GM23338 (cell line): Measurements from ENCODE around the gene H2AZ2. TPM values are rescaled to one million over a fixed set of nuclear protein-coding genes. Genes with fewer than 3 reads are reported as not detected.

Experiments used
- ATAC-seq: fragments of 200-7000 bp; cut with Tn5 transposase; 3 replicates; pipeline ENCODE4 v1.9.1; 2020
- DNase-seq: peaks from one replicate; pipeline ENCODE4 v3.0.0-alpha.2; 2015; ENCODE audit warnings: low spot score
- H2AFZ ChIP-seq: fragments of 200-600 bp; sonication (generic); 2 replicates; pipeline ENCODE4 v1.8.0; 2016; ENCODE audit warnings: antibody characterized with exemption, mild to moderate bottlenecking, moderate library complexity
- H3F3A ChIP-seq: fragments of 200-600 bp; sonication (generic); replicated peaks from 2 replicates; pipeline ENCODE4 v1.8.0; 2017; ENCODE audit warnings: antibody characterized with exemption, mixed run types, low read depth
- H3K27ac ChIP-seq: fragments of 200-600 bp; sonication (generic); 2 replicates; pipeline ENCODE4 v1.6.1; 2016; ENCODE audit warnings: low read depth
- H3K27me3 ChIP-seq: fragments of 200-600 bp; sonication (generic); 2 replicates; pipeline ENCODE4 v1.8.0; 2016; ENCODE audit warnings: mild to moderate bottlenecking, mixed run types, moderate library complexity; ENCODE audit not compliant: insufficient read depth
- H3K36me3 ChIP-seq: fragments of 200-600 bp; sonication (generic); 2 replicates; pipeline ENCODE4 v1.8.0; 2016; ENCODE audit warnings: mild to moderate bottlenecking; ENCODE audit not compliant: insufficient read depth
- H3K4me1 ChIP-seq: fragments of 200-600 bp; sonication (generic); 2 replicates; pipeline ENCODE4 v1.8.0; 2016; ENCODE audit warnings: mild to moderate bottlenecking, moderate library complexity; ENCODE audit not compliant: insufficient read depth
- H3K4me2 ChIP-seq: fragments of 200-600 bp; sonication (generic); 2 replicates; pipeline ENCODE4 v1.7.1; 2017; ENCODE audit warnings: mixed run types
- H3K4me3 ChIP-seq: fragments of 200-600 bp; sonication (generic); 2 replicates; pipeline ENCODE4 v1.6.1; 2016; ENCODE audit warnings: mixed run types
- H3K79me2 ChIP-seq: fragments of 200-600 bp; sonication (generic); replicated peaks from 2 replicates; pipeline ENCODE4 v1.8.0; 2017; ENCODE audit warnings: mild to moderate bottlenecking; ENCODE audit not compliant: insufficient read depth
- H3K9me2 ChIP-seq: fragments of 200-600 bp; sonication (generic); 2 replicates; pipeline ENCODE4 v1.8.0; 2017; ENCODE audit not compliant: insufficient read depth
- H4K20me1 ChIP-seq: fragments of 200-600 bp; sonication (generic); replicated peaks from 2 replicates; pipeline ENCODE4 v1.8.0; 2017; ENCODE audit warnings: mild to moderate bottlenecking; ENCODE audit not compliant: insufficient read depth
- H3K27ac Mint-ChIP-seq: 2 replicates; pipeline ENCODE4 v1.8.0; 2020; ENCODE audit warnings: inconsistent platforms, mild to moderate bottlenecking, moderate library complexity, mixed read lengths
- H3K27me3 Mint-ChIP-seq: 3 replicates; pipeline ENCODE4 v1.8.0; 2022; ENCODE audit warnings: low read depth, mild to moderate bottlenecking, moderate library complexity, mixed read lengths, inconsistent platforms; ENCODE audit not compliant: insufficient read depth, poor library complexity
- H3K36me3 Mint-ChIP-seq: 3 replicates; pipeline ENCODE4 v1.8.0; 2021; ENCODE audit warnings: low read depth, mild to moderate bottlenecking, inconsistent platforms, moderate library complexity, mixed read lengths
- H3K4me1 Mint-ChIP-seq: 3 replicates; pipeline ENCODE4 v1.8.0; 2020; ENCODE audit warnings: mild to moderate bottlenecking, inconsistent platforms, mixed read lengths
- H3K4me3 Mint-ChIP-seq: 3 replicates; pipeline ENCODE4 v1.8.0; 2021; ENCODE audit warnings: moderate library complexity, mild to moderate bottlenecking, inconsistent platforms, mixed read lengths
- H3K9me3 Mint-ChIP-seq: 3 replicates; pipeline ENCODE4 v1.8.0; 2020; ENCODE audit warnings: moderate library complexity, mild to moderate bottlenecking, inconsistent platforms, mixed read lengths
- CREB1 ChIP-seq: fragments of 250-450 bp; sonication (Bioruptor Pico); IDR thresholded peaks from 2 replicates; pipeline ENCODE4 v1.5.0; 2020; ENCODE audit warnings: low read depth, mild to moderate bottlenecking, moderate library complexity
- POLR2AphosphoS5 ChIP-seq: IDR thresholded peaks from 2 replicates; pipeline ENCODE4 v1.6.1; 2016; ENCODE audit warnings: antibody characterized with exemption, low read depth
- STAT1 ChIP-seq: IDR thresholded peaks from one replicate; pipeline ENCODE4 v1.6.1; 2016; ENCODE audit warnings: antibody characterized with exemption; ENCODE audit not compliant: unreplicated experiment
- ZNF331 ChIP-seq: fragments of 250-450 bp; sonication (Bioruptor Pico); IDR thresholded peaks from 2 replicates; pipeline ENCODE4 v1.5.0; 2020; ENCODE audit warnings: low read depth, mild to moderate bottlenecking, moderate library complexity
- polyA plus RNA-seq: library from polyadenylated mRNA; unstranded; fragments of >200 nt; fragmentation: Nextera tagmentation; extraction: Ambion mirVana; gene quantifications from 2 replicates; pipeline ENCODE4 v1.2.1, GENCODE V29; 2016
- total RNA-seq: library from RNA; depleted of rRNA; stranded (reverse); fragments of >200 nt; shearing (Covaris generic); gene quantifications from 2 replicates; pipeline ENCODE4 v1.2.3, GENCODE V29; 2014
- TF ChIP-seq, protein P1 (sequence below): IDR thresholded peaks from 2 replicates; pipeline ENCODE4 v1.6.1; 2016; ENCODE audit warnings: antibody characterized with exemption

Gene H2AZ2
- total and polyA plus RNA-seq, 2 experiments from 2014 or later: 215 to 390 TPM

DNA sequence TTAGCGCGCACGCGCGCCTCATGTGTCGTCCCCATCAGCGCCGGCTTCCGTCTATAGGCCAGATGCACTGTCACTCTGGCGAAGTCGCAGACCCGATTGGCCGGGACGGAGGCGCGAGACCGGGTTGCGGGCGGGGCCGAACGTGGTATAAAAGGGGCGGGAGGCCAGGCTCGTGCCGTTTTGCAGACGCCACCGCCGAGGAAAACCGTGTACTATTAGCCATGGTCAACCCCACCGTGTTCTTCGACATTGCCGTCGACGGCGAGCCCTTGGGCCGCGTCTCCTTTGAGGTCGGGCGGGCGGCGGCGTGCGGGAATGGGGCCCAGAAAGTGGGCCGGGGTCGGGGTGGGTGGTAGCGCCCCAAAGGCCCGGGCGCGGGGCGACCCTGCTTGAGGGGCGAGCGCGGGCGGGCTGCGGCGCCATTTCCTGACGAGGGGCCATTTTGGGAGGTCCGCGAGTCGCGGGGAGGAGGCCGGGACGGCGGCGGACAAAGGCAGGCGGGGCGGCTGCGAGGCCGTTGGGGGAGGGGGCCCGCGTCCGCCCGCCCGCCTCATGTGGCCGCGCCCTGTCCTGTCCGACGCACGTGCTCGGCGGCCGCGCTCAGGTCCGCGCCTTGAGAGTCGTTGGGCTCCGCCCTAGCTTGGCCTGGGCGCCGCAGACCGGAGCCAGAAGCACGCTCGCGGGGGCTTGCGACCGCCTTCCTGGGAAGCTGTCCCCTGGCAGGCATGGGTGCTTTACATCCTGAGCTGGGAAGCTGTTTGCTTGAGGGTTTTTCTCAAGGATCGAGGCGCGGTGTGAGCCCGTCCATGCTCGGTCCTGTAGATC lies 51.2 kb downstream of the H2AZ2 start, which contains the start of gene PPIA:
PPIA (plus strand) TSS at position 178 of the 825 bp plus-strand sequence; CDS start at position 222, 44 bp downstream.
- TF ChIP-seq, protein P1, sequence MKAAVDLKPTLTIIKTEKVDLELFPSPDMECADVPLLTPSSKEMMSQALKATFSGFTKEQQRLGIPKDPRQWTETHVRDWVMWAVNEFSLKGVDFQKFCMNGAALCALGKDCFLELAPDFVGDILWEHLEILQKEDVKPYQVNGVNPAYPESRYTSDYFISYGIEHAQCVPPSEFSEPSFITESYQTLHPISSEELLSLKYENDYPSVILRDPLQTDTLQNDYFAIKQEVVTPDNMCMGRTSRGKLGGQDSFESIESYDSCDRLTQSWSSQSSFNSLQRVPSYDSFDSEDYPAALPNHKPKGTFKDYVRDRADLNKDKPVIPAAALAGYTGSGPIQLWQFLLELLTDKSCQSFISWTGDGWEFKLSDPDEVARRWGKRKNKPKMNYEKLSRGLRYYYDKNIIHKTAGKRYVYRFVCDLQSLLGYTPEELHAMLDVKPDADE: no peak
- peak; percentile 96 for TF ChIP-seq POLR2AphosphoS5
- peak; percentile 83 for TF ChIP-seq CREB1 (CRISPR knock-in tag)
- H3K79me2 ChIP-seq: peaks cover 58% of the 10 kb centered on the region
- DNase-seq (peak; percentile 99), ATAC-seq (peak; percentile 89)
- Mint-ChIP-seq H3K27me3 (peaks cover 27% of the 10 kb centered on the region), H3K9me3 (peaks cover 3% of the 10 kb centered on the region; the same call in 2 of the 3 replicates), H3K36me3 (peaks cover 48% of the 10 kb centered on the region), H3K4me1 (peaks cover 17% of the 10 kb centered on the region; the same call in 2 of the 3 replicates), H3K4me3 (peak within 1 kb of the TSS; percentile 95), H3K27ac (peak within 1 kb of the TSS; percentile 99)
- H3K27ac ChIP-seq: peak within 1 kb of the TSS; percentile 100
- peaks cover 40% of the 10 kb centered on the region for H4K20me1 ChIP-seq
- H3K27me3 ChIP-seq: no peaks in the 10 kb centered on the region
- H3K36me3 ChIP-seq: peaks cover 40% of the 10 kb centered on the region
- H3K4me1 ChIP-seq: peaks cover 14% of the 10 kb centered on the region
- H3K9me2 ChIP-seq: no peaks in the 10 kb centered on the region
- H2AFZ ChIP-seq: peak within 1 kb of the TSS; percentile 38; the same call in 1 of the 2 replicates
- H3K4me3 ChIP-seq: peak within 1 kb of the TSS; percentile 85
- H3K4me2 ChIP-seq: peak within 1 kb of the TSS; percentile 99
- H3F3A ChIP-seq: peaks cover 42% of the 10 kb centered on the region

DNA sequence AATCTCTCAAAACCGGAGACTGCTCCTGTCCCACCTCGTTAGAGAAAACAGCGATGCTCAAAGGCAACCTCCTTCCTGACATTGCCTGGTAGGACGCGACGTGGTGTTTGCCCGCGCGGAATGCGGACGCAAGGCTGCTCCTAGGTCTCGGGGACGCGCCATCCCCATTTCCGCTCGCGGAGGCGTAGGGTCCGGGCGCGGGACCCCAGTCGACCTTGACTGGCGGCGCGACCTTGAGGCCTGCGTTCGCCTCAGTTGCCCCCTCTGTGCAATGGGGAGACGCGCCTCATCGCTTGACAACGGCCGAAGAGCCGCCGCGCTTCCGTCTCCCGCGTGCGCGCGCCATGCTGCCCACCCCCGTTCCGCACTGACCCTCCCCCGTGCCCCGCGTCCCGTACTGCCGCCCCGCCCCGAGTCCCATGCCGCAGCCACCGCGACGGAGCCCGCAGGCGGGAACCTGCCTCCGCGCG lies 51.8 kb downstream of the H2AZ2 start:
- H3K4me3 ChIP-seq: peak overlapping the region; percentile 85
- H2AFZ ChIP-seq: peak overlapping the region; percentile 38; the same call in 1 of the 2 replicates
- Mint-ChIP-seq H3K4me3 (peak overlapping the region; percentile 95), H3K27me3 (peaks cover 24% of the 10 kb centered on the region), H3K4me1 (peaks cover 15% of the 10 kb centered on the region; the same call in 2 of the 3 replicates), H3K9me3 (peaks cover 3% of the 10 kb centered on the region; the same call in 1 of the 3 replicates), H3K36me3 (peaks cover 42% of the 10 kb centered on the region), H3K27ac (peak overlapping the region; percentile 98)
- DNase-seq (peak; percentile 89), ATAC-seq (peak; percentile 51)
- peaks cover 34% of the 10 kb centered on the region for H3K36me3 ChIP-seq
- no peaks in the 10 kb centered on the region for H3K9me2 ChIP-seq
- H3K27me3 ChIP-seq: no peaks in the 10 kb centered on the region
- H3K79me2 ChIP-seq: peaks cover 58% of the 10 kb centered on the region
- H3K27ac ChIP-seq: peak overlapping the region; percentile 96
- peaks cover 14% of the 10 kb centered on the region for H3K4me1 ChIP-seq
- peaks cover 37% of the 10 kb centered on the region for H3F3A ChIP-seq
- TF ChIP-seq, protein P1: no peak
- 0 out of 2 replicates have a peak, but pooled peaks have one; percentile 26 for TF ChIP-seq ZNF331
- peaks cover 33% of the 10 kb centered on the region for H4K20me1 ChIP-seq
- H3K4me2 ChIP-seq: peak overlapping the region; percentile 76

DNA sequence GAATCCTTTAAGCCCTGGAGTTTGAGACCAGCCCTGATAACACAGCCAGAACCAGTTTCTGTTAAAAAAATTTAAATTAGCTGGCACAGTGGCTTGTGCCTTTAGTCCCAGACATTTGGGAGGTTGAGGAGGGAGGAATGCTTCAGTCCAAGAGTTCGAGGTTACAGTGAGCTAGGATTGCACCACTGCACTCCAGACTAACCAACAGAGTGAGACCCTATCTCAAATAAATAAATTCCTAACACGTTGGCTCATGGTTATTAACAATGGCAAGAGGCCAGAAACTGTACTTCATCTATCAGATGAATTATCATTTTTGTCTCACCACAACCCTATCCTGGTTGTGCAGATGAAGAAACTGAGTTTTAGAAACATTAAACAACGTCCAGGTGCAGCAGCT lies 53.6 kb downstream of the H2AZ2 start:
- no peak overlapping the region for H3K27ac Mint-ChIP-seq
- H3K4me2 ChIP-seq: no peak overlapping the region
- H3K27me3 ChIP-seq: no peaks in the 10 kb centered on the region
- peaks cover 5% of the 10 kb centered on the region; the same call in 1 of the 3 replicates for H3K4me1 Mint-ChIP-seq
- peaks cover 25% of the 10 kb centered on the region for H3K36me3 Mint-ChIP-seq
- peaks cover 18% of the 10 kb centered on the region for H4K20me1 ChIP-seq
- H3K27me3 Mint-ChIP-seq: peaks cover 20% of the 10 kb centered on the region
- ATAC-seq: no peak
- no peak overlapping the region for H3K4me3 ChIP-seq
- peaks cover 16% of the 10 kb centered on the region; the same call in 1 of the 2 replicates for H3K36me3 ChIP-seq
- H3F3A ChIP-seq: peaks cover 21% of the 10 kb centered on the region
- peaks cover 14% of the 10 kb centered on the region for H3K4me1 ChIP-seq
- peaks cover 3% of the 10 kb centered on the region; the same call in 1 of the 3 replicates for H3K9me3 Mint-ChIP-seq
- no peak overlapping the region for H2AFZ ChIP-seq
- DNase-seq: no peak
- H3K27ac ChIP-seq: no peak overlapping the region
- peaks cover 43% of the 10 kb centered on the region for H3K79me2 ChIP-seq
- H3K4me3 Mint-ChIP-seq: no peak overlapping the region
- no peaks in the 10 kb centered on the region for H3K9me2 ChIP-seq
- TF ChIP-seq STAT1: no peak
